ENCODE measurements around the gene BRPF3. TPM values are rescaled to one million over a fixed set of nuclear protein-coding genes. Genes with fewer than 3 reads are reported as not detected.

BRPF3 gene
- polyA plus RNA-seq, 3 donors = 1.1 to 9.2 (median 1.3) TPM

DNA sequence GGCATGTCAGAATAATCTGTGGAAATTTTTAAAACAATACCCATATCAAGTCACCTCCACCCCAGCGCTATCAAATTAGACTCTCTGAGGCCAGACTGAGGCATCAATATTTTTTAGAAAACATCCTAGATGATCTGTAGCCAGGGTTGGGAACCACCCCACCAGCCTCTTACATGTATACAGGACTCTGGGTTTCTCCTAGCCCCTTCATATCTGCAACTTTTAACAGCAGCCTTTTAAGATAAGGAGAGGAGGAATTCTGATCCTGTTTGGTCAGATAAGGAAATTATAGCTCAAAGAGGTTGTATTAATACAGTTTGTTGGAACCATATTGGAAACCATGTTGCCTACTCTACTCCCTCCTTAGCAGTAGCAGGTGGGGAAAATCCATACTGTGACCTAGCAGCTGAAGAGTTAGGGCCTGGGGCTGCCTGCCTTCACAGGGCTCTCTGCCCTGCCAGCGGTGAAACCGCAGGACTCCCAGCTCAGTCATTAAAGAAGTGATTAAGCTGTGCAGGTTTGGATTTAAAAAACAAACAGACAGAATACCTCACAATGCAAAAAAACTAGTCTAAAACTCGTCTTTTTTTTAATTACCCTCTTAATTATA is 30.0 kb downstream of the BRPF3 start:
- H3K9ac ChIP-seq (ENCODE audit: insufficient read depth, low read length, poor library complexity, severe bottlenecking) = no peak overlapping the region
- H3K36me3 Mint-ChIP-seq = peaks cover 82 to 88% of the 10 kb centered on the region in 2 donors
- no peak overlapping the region for H3K4me3 ChIP-seq (replicated peaks in 1 of 3; ENCODE audit: low read depth in 2 of 3, low read length in 3 of 3)
- WGBS (ENCODE audit: insufficient coverage) = 92% methylated on average over 1 of the region's 4 CpGs
- no peak overlapping the region for H3K4me3 Mint-ChIP-seq
- no peak overlapping the region for H3K27ac ChIP-seq (ENCODE audit: low read depth in 1 of 2, low read length in 2 of 2)
- H3K27me3 ChIP-seq (ENCODE audit: control insufficient read depth in 2 of 2, insufficient read depth in 2 of 2, low read length in 2 of 2) = no peaks in the 10 kb centered on the region
- peaks cover 71 to 97% of the 10 kb centered on the region in 2 donors for H3K36me3 ChIP-seq (replicated peaks in 1 of 2; ENCODE audit: control insufficient read depth in 1 of 2, insufficient read depth in 2 of 2, low read length in 2 of 2)
- H4K20me1 ChIP-seq (ENCODE audit: insufficient read depth, low read length) = no peaks in the 10 kb centered on the region
- intact Hi-C loops (cut with micrococcal nuclease) = no loop called here
- H3K9me3 ChIP-seq (replicated peaks in 1 of 2; ENCODE audit: control insufficient read depth in 1 of 2, insufficient read depth in 1 of 2, low read length in 2 of 2) = no peaks in the 10 kb centered on the region
- H3K27me3 Mint-ChIP-seq (ENCODE audit: low read depth in 3 of 3) = no peaks in the 10 kb centered on the region
- H3K4me2 ChIP-seq (replicated peaks; ENCODE audit: extremely low read depth, low read length, poor library complexity, severe bottlenecking) = no peak overlapping the region
- H3K9me3 Mint-ChIP-seq = no peaks in the 10 kb centered on the region
- no peak for DNase-seq
- H2AFZ ChIP-seq (ENCODE audit: insufficient read depth, low read depth, low read length, poor library complexity, severe bottlenecking) = no peak overlapping the region
- no peak overlapping the region for H3K27ac Mint-ChIP-seq
- peaks cover 17% of the 10 kb centered on the region for H3K4me1 Mint-ChIP-seq
- H3K4me1 ChIP-seq (ENCODE audit: control insufficient read depth in 1 of 2, insufficient read depth in 2 of 2, low read length in 2 of 2) = peaks cover 9 to 15% of the 10 kb centered on the region in 2 donors
- no peaks in the 10 kb centered on the region for H3K79me2 ChIP-seq (ENCODE audit: insufficient read depth, low read length)
- TF ChIP-seq CTCF (IDR thresholded peaks at IDR 0.05) = no peak

GRCh38 chr6:36227379-36228228 is 31.1 kb downstream of the BRPF3 start:
- Mint-ChIP-seq H3K9me3 (no peaks in the 10 kb centered on the region), H3K27ac (peak overlapping the region in 2 of 7 donors; percentile 37 to 50), H3K4me3 (no peak overlapping the region), H3K36me3 (peaks cover 76 to 85% of the 10 kb centered on the region in 2 donors), H3K4me1 (peaks cover 25% of the 10 kb centered on the region), H3K27me3 (ENCODE audit: low read depth in 3 of 3) (no peaks in the 10 kb centered on the region)
- no peaks in the 10 kb centered on the region for H3K9me3 ChIP-seq (replicated peaks in 1 of 2; ENCODE audit: control insufficient read depth in 1 of 2, insufficient read depth in 1 of 2, low read length in 2 of 2)
- H3K27me3 ChIP-seq (ENCODE audit: control insufficient read depth in 2 of 2, insufficient read depth in 2 of 2, low read length in 2 of 2) = no peaks in the 10 kb centered on the region
- H3K27ac ChIP-seq (ENCODE audit: low read depth in 1 of 2, low read length in 2 of 2) = no peak overlapping the region
- peaks cover 62 to 88% of the 10 kb centered on the region in 2 donors for H3K36me3 ChIP-seq (replicated peaks in 1 of 2; ENCODE audit: control insufficient read depth in 1 of 2, insufficient read depth in 2 of 2, low read length in 2 of 2)
- no peak for DNase-seq
- WGBS (ENCODE audit: insufficient coverage) = 82% methylated on average over 1 of the region's 1 CpG
- H2AFZ ChIP-seq (ENCODE audit: insufficient read depth, low read depth, low read length, poor library complexity, severe bottlenecking) = no peak overlapping the region
- peaks cover 19 to 25% of the 10 kb centered on the region in 2 donors for H3K4me1 ChIP-seq (ENCODE audit: control insufficient read depth in 1 of 2, insufficient read depth in 2 of 2, low read length in 2 of 2)
- no peaks in the 10 kb centered on the region for H3K79me2 ChIP-seq (ENCODE audit: insufficient read depth, low read length)
- TF ChIP-seq CTCF (IDR thresholded peaks at IDR 0.05) = no peak
- H3K4me3 ChIP-seq (replicated peaks in 1 of 3; ENCODE audit: low read depth in 2 of 3, low read length in 3 of 3) = no peak overlapping the region
- H3K9ac ChIP-seq (ENCODE audit: insufficient read depth, low read length, poor library complexity, severe bottlenecking) = no peak overlapping the region
- H4K20me1 ChIP-seq (ENCODE audit: insufficient read depth, low read length) = no peaks in the 10 kb centered on the region
- intact Hi-C loops (cut with micrococcal nuclease) = no loop called here
- H3K4me2 ChIP-seq (replicated peaks; ENCODE audit: extremely low read depth, low read length, poor library complexity, severe bottlenecking) = no peak overlapping the region

Measured in CD14-positive monocyte (primary cell).